Measurements from ENCODE around the gene LTK.

Gene LTK

GRCh38 chr15:41513506-41514227, at the start of gene LTK:
TSS of gene LTK (minus strand) at chr15:41513827. CDS start at chr15:41513709, 118 bp downstream.
- DNase-seq (ENCODE audit: low spot score) = no peak

DNA sequence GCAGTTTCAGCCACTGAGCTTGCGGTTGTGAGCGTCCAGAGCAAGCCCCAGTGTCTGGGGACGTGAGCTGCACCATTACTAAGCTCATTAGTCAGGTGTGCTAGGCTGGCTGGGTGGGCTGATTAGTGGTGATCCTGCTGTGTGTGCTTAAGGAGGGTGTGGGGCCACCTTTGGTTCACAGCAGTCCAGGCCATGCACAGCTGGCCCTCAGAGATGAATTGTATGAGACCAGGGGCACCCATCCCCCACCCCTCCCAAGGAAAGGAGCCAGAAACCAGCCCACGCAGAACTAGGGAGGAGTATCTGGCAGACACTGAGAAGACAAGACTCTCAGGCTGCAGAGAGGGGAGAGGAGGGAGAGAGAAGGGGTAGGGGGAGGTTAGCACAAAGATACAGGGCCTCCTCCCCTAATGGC, 49.2 kb upstream of the LTK start:
- DNase-seq (ENCODE audit: low spot score) = no peak

- no peak for DNase-seq (ENCODE audit: low spot score)
Observed at GRCh38 chr15:41562244-41562643, 48.6 kb upstream of the LTK start.

DNA sequence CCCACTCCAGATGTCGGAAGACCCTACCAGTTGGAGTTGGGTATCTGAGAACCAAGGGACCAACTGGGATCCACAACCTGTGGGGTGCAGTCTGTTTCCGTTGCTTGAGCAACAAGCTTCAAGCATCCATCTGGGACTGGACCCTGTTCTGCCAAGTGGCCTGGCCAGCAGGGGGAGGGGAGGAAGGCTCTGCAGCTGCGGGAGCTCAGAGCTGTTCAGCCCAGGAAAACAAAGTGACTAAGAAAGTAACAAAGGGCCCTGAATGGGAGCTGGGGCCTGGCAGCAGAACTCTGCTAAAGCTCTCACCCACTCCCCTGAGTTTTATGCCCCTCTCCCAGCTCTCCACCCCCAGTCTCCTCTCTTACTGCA, 48.1 kb upstream of the LTK start:
- DNase-seq (ENCODE audit: low spot score) = peak; percentile 31

DNA sequence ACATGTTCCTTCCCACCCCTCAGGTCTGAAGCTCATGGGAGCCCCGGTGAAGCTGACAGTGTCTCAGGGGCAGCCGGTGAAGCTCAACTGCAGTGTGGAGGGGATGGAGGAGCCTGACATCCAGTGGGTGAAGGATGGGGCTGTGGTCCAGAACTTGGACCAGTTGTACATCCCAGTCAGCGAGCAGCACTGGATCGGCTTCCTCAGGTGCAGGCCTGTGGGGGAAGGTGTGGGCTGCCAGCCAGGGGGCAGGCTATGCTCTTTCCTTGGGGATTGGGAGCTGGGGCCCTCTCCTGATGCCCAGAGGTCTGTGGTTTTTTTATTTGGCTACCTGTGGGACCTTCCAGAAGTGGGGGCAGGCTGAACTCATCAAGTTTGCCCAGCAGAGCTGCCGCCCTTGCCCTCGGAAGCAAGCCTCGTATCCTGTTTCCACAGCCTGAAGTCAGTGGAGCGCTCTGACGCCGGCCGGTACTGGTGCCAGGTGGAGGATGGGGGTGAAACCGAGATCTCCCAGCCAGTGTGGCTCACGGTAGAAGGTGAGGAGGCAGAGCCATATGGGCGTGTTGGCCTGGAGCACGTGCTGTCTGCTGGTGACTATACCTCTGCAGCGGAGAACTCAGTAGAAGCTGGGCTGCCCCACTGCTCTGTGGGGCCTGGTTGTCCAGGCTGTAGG, 47.6 kb upstream of the LTK start:
- no peak for DNase-seq (ENCODE audit: low spot score)

DNA sequence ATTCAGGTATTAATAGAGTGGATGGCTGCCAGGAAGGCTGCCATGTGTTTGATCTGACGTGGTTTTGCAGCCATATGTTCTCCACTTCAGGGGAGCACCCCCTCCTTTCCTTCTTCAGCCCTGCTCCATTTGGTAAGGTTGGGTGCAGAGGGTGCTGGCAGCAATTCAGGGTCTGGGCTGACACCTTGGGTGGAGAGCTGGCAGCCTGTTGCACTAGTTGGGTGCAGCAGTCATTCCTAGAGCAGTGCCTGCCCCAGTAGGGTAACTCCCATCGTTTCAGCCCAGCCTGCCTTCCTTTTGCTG, 46.9 kb upstream of the LTK start:
- no peak for DNase-seq (ENCODE audit: low spot score)

- DNase-seq (ENCODE audit: low spot score) = peak; percentile 7
Observed at GRCh38 chr15:41559239-41559782, 45.7 kb upstream of the LTK start.

DNA sequence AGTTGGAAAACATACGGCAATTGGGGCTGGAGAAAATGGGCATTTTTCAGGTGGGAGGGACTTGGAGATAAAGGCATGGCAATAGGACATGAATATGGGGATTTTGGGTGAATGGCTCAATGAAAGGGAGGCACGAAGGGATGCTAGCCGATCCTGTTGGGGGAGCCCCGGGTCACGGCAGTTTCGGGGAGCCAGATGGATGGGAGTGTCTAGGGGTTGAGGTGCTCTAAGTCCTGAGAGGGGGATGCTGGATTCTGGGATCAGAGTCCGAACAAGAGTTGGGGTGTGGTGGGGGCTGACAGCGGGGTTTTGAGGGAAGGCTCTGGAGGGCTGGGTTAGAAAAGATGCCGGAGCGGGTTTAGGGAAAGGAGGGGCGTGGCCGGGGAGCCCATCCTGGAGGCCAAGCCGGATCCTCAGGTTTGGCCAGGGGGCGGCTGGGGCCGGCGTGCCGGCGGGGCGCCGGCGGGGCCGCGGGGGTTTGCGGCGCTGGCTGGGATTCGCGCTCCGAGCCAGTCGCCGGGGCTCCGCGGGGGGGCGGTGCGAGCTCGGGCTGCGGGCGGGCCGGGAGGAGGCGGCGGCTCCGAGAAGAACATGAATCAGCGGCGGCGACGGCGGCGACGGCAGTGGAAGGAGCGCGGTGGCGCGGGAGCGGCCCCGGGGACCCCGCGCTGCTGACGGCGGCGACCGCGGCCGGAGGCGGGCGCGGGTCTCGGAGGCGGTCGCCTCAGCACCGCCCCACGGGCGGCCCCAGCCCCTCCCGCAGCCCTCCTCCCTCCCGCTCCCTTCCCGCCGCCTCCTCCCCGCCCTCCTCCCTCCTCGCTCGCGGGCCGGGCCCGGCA, 45.0 kb upstream of the LTK start, which contains the start of gene TYRO3:
TSS of gene TYRO3 (plus strand) at position 813 of the 839 bp plus-strand sequence. CDS start 46 bp downstream, outside the sequence.
- DNase-seq (ENCODE audit: low spot score) = peak; percentile 78

- peak; percentile 75 for DNase-seq (ENCODE audit: low spot score)
Observed at GRCh38 chr15:41557673-41558399, 44.2 kb upstream of the LTK start.

- DNase-seq (ENCODE audit: low spot score) = no peak
Observed at GRCh38 chr15:41556677-41557076, 43.0 kb upstream of the LTK start.

DNA sequence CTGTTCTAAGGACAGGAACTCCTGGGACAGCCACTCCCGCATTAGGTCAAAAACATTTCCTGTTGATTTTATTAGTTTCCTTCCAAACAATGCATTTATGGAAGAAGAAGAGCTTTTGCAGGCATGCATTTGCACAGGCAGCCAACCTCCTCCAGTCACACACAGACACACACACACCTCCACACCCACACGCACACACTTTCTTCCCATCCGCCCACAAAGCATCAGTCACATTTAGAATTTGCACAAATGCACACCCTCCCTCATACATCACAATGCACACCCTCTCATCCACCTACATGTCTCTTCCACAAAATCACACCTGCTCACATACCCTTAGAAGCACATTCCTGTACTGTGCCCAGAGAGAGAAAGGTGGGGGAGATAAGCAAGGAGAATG, 41.3 kb upstream of the LTK start:
- no peak for DNase-seq (ENCODE audit: low spot score)

DNA sequence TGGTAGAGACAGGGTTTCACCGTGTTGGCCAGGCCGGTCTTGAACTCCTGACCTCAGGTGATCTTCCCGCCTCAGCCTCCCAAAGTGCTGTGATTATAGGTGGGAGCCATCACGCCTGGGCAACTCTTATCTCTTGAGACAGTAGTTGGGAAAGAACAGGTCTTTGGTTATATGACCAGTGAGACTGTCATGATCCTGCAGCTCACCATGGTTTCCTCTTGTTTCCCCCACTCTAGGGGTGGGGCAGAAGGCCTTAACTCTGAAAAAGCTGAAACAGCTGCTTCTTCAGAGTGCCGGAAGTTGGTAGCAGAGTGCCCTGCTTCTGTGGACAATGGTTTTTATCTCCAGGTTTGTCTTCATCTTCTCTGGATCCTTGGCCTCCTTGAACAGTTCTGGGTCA, 40.7 kb upstream of the LTK start:
- no peak for DNase-seq (ENCODE audit: low spot score)

GRCh38 chr15:41553731-41554130, 40.1 kb upstream of the LTK start:
- no peak for DNase-seq (ENCODE audit: low spot score)

DNA sequence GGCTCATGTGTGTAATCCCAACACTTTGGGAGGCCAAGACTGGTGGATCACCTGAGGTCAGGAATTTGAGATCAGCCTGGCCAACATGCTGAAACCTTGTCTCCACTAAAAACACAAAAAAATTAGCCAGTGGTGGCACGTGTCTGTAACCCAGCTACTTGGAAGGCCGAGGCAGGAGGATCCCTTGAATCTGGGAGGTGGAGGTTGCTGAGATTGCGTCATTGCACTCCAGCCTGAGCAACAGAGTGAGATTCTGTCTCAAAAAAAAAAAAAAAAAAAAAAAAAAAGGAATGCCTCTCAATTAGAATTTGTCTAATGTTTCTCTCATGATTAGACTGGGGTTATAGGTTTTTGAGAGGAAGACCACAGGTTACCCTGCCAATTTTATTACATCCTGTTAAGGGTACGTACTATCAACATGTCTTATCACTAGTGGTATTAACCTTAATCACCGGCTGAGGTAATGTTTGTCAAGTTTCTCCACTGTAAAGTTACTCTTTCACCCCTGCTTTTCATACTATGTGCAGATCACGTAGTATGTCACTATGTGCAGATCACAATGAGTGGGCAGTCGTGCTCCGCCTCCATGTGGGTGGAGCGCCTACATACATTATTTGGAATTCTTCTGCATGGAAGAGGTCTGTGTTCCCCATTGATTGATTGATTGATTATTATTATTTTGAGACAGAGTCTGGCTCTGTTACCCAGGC, 36.6 kb upstream of the LTK start:
- DNase-seq (ENCODE audit: low spot score) = no peak

DNA sequence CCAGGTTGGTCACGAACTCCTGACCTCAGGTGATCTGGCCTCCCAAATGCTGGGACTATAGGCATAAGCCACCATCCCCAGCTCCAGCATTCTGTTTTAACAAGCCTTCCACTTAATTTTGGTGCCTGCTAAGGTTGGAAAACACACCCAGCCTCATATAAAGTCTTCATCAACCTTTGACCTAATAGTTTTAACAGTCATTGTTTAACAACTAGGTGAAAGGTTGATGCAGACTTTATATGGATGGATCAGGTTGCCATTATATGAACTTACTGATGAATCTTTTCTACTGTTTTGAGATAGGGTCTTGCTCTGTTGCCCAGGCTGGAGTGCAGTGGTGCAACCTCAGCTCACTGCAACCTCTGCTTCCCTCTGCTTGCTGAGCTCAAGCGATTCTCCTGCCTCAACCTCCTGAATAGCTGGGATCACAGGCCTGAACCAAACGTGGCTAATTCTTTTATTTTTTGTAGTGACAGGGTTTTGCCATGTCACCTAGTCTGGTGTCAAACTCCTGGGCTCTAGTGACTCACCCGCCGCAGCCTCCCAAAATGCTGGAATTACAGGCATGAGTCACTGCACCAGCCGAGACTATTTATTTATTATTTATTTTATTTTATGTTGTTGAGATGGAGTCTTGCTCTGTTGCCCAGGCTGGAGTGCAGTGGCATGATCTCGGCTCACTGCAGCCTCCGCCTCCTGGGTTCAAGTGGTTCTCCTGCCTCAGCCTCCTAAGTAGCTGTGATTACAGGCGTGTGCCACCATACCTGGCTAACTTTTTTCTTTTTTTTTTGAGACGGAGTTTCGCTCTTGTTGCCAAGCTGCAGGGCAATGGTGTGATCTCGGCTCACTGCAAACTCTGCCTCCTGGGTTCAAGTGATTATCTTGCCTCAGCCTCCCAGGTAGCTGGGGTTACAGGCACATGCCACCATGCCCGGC, 33.5 kb upstream of the LTK start:
- DNase-seq (ENCODE audit: low spot score) = peak; percentile 48

- DNase-seq (ENCODE audit: low spot score) = no peak
Observed at GRCh38 chr15:41545218-41545617, 31.6 kb upstream of the LTK start.

DNA sequence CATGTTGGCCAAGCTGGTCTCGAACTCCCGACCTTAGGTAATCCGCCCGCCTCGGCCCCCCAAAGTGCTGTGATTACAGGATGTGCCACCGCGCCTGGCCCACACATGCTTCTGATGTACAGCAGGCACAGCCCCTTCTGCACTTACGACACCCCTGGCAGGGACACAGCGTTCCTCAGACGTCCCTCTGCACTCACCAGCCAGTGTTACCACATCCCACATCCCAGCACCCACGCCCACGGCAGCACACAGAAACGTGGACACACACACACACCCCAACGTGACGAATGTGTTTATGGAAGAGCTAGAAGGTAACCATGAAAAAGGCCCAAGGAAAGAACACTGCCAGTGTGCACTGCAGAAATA, 31.0 kb upstream of the LTK start:
- DNase-seq (ENCODE audit: low spot score) = peak; percentile 70

DNA sequence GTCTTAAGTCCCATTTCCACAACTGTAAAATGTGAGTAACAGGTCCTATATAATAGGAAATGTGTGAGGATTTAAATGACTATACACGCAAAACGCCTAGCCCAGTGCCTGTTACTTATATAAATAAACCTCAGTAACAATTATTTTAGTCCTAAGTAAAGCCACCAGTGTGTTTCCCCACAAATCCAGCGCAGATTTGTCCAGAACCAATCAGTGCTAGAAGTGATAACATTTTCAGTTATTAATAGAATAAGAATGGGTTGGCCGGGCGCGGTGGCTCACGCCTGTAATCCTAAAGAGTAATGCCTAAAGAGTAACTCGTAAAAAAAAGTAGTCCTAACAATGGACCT, 29.9 kb upstream of the LTK start:
- no peak for DNase-seq (ENCODE audit: low spot score)

- DNase-seq (ENCODE audit: low spot score) = no peak
Observed at GRCh38 chr15:41536866-41537265, 23.2 kb upstream of the LTK start.

DNA sequence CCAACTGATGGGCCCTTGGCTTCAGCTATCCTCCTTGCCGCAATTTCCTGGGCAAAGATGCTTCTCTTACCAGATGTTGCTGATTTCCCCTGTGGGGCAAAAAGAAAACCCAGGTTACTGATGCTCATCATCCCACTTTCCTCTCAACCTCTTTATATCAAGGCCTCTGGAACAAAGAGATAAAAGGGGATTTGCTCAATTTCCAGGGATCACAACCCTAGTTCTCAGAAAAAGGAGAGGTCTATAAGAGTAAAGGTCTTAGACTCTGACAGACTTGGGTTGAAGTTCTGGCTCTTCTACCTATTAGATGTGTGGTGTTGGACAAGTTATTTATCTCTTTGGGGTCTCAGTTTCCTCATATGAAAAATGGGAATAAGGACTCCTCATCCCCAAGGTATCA, 21.9 kb upstream of the LTK start:
- DNase-seq (ENCODE audit: low spot score) = no peak
